Measurements from ENCODE around the gene FTSJ3. TPM values are rescaled to one million over a fixed set of nuclear protein-coding genes. Genes with fewer than 3 reads are reported as not detected.

The FTSJ3 gene
- total and polyA plus RNA-seq, 2 of the 13 experiments (the other 11 are each of a cell fraction or from before 2014, with no cell fraction given), result 26.0 to 64.2 TPM

GRCh38 chr17:63848834-63849689 is 21.6 kb upstream of the FTSJ3 start (continued):
- TF ChIP-seq PTBP1 (IDR thresholded peaks at IDR 0.05; ENCODE audit: low read depth, low read length, poor library complexity, severe bottlenecking) (no peak), ELF1 (CRISPR knock-in tag; IDR thresholded peaks at IDR 0.05) (peak; percentile 48; the same call in 1 of the 2 replicates), KIAA2018 (CRISPR knock-in tag; IDR thresholded peaks at IDR 0.05; ENCODE audit: borderline replicate concordance) (no peak), AGO2 (optimal IDR thresholded peaks at IDR 0.05; ENCODE audit: low read depth, low read length) (no peak), HNF4G (IDR thresholded peaks at IDR 0.05; ENCODE audit: borderline replicate concordance, low read depth, low read length) (no peak), HNF4G (CRISPR knock-in tag; IDR thresholded peaks at IDR 0.05; ENCODE audit: borderline replicate concordance, low read depth) (no peak), MTF1 (CRISPR knock-in tag; IDR thresholded peaks at IDR 0.05) (no peak), RFX5 (IDR thresholded peaks at IDR 0.05; ENCODE audit: low read depth, low read length) (peak; percentile 99), RORA (CRISPR knock-in tag; IDR thresholded peaks at IDR 0.05) (no peak), CSRNP1 (CRISPR knock-in tag; IDR thresholded peaks at IDR 0.05) (peak; percentile 48; the same call in 1 of the 2 replicates), TARDBP (CRISPR knock-in tag; IDR thresholded peaks at IDR 0.05) (no peak), NR1H2 (CRISPR knock-in tag; IDR thresholded peaks at IDR 0.05; ENCODE audit: borderline replicate concordance, low read depth) (no peak), ZNF296 (CRISPR knock-in tag; conservative IDR thresholded peaks at IDR 0.05) (no peak), ZNF878 (CRISPR knock-in tag; IDR thresholded peaks at IDR 0.05) (no peak)
- TF ChIP-seq, protein P1, sequence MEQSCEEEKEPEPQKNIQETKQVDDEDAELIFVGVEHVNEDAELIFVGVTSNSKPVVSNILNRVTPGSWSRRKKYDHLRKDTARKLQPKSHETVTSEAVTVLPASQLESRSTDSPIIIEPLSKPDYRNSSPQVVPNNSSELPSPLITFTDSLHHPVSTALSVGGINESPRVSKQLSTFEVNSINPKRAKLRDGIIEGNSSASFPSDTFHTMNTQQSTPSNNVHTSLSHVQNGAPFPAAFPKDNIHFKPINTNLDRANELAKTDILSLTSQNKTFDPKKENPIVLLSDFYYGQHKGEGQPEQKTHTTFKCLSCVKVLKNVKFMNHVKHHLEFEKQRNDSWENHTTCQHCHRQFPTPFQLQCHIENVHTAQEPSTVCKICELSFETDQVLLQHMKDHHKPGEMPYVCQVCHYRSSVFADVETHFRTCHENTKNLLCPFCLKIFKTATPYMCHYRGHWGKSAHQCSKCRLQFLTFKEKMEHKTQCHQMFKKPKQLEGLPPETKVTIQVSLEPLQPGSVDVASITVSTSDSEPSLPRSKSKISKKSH (CRISPR knock-in tag; IDR thresholded peaks at IDR 0.05; ENCODE audit: borderline replicate concordance), result no peak
- TF ChIP-seq, protein P2, sequence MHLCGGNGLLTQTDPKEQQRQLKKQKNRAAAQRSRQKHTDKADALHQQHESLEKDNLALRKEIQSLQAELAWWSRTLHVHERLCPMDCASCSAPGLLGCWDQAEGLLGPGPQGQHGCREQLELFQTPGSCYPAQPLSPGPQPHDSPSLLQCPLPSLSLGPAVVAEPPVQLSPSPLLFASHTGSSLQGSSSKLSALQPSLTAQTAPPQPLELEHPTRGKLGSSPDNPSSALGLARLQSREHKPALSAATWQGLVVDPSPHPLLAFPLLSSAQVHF (CRISPR knock-in tag; IDR thresholded peaks at IDR 0.05), result no peak

Measured in HepG2 (cell line).